WTC11 (cell line): ENCODE measurements around the gene TUG1. TPM values are rescaled to one million over a fixed set of nuclear protein-coding genes. Genes with fewer than 3 reads are reported as not detected.

ENCODE experiments used
- CBFB ChIP-seq: sonication (generic); formaldehyde crosslinking; IDR thresholded peaks from 2 replicates; pipeline ENCODE4 v1.8.1; 2022; ENCODE audit warnings: mild to moderate bottlenecking, low read depth, missing genetic modification reagents
- CREB1 ChIP-seq: sonication (generic); formaldehyde crosslinking; IDR thresholded peaks from 2 replicates; pipeline ENCODE4 v1.8.0; 2023; ENCODE audit warnings: mild to moderate bottlenecking, missing genetic modification reagents
- FOXP1 ChIP-seq: sonication (generic); formaldehyde crosslinking; IDR thresholded peaks from 2 replicates; pipeline ENCODE4 v1.8.0; 2022; ENCODE audit warnings: missing genetic modification reagents, mild to moderate bottlenecking, moderate library complexity, borderline replicate concordance
- GTF2I ChIP-seq: fragments of 250-450 bp; sonication (Bioruptor Pico); conservative IDR thresholded peaks from 2 replicates; pipeline ENCODE4 v1.4.0; 2021; ENCODE audit warnings: mild to moderate bottlenecking
- HMGA2 ChIP-seq: fragments of 250-450 bp; sonication (Bioruptor Pico); IDR thresholded peaks from 2 replicates; pipeline ENCODE4 v1.4.0; 2021; ENCODE audit warnings: mild to moderate bottlenecking, moderate library complexity
- MXD4 ChIP-seq: fragments of 250-450 bp; sonication (Bioruptor Pico); IDR thresholded peaks from 2 replicates; pipeline ENCODE4 v1.8.0; 2021; ENCODE audit warnings: mild to moderate bottlenecking, moderate library complexity, borderline replicate concordance
- NFYB ChIP-seq: sonication (generic); formaldehyde crosslinking; conservative IDR thresholded peaks from 2 replicates; pipeline ENCODE4 v1.8.0; 2022; ENCODE audit warnings: low read depth, missing genetic modification reagents
- NR1H2 ChIP-seq: sonication (generic); formaldehyde crosslinking; IDR thresholded peaks from 2 replicates; pipeline ENCODE4 v1.9.0; 2021; ENCODE audit warnings: mild to moderate bottlenecking, moderate library complexity, missing genetic modification reagents
- NR2C2 ChIP-seq: sonication (generic); formaldehyde crosslinking; IDR thresholded peaks from 2 replicates; pipeline ENCODE4 v1.8.0; 2022; ENCODE audit warnings: mild to moderate bottlenecking, missing genetic modification reagents
- NR3C1 ChIP-seq: sonication (generic); formaldehyde crosslinking; conservative IDR thresholded peaks from 2 replicates; pipeline ENCODE4 v1.8.1; 2023; ENCODE audit warnings: low read depth, mild to moderate bottlenecking, missing genetic modification reagents
- OVOL2 ChIP-seq: fragments of 250-450 bp; sonication (Bioruptor Pico); IDR thresholded peaks from 2 replicates; pipeline ENCODE4 v1.9.0; 2021; ENCODE audit warnings: mild to moderate bottlenecking, borderline replicate concordance
- PRDM15 ChIP-seq: sonication (generic); formaldehyde crosslinking; IDR thresholded peaks from 2 replicates; pipeline ENCODE4 v1.8.0; 2022; ENCODE audit warnings: missing genetic modification reagents
- SMAD3 ChIP-seq: sonication (generic); formaldehyde crosslinking; IDR thresholded peaks from 2 replicates; pipeline ENCODE4 v1.8.0; 2022; ENCODE audit warnings: missing genetic modification reagents, mild to moderate bottlenecking, borderline replicate concordance
- SOX15 ChIP-seq: fragments of 250-450 bp; sonication (Bioruptor Pico); IDR thresholded peaks from 2 replicates; pipeline ENCODE4 v1.9.0; 2021; ENCODE audit warnings: mild to moderate bottlenecking
- USF1 ChIP-seq: sonication (generic); formaldehyde crosslinking; IDR thresholded peaks from 2 replicates; pipeline ENCODE4 v1.8.0; 2022; ENCODE audit warnings: mild to moderate bottlenecking, missing genetic modification reagents
- ZBTB21 ChIP-seq: sonication (generic); formaldehyde crosslinking; IDR thresholded peaks from 2 replicates; pipeline ENCODE4 v1.8.1; 2023; ENCODE audit warnings: mild to moderate bottlenecking, missing genetic modification reagents, borderline replicate concordance
- ZNF317 ChIP-seq: sonication (generic); formaldehyde crosslinking; IDR thresholded peaks from 2 replicates; pipeline ENCODE4 v1.8.1; 2023; ENCODE audit warnings: low read depth, mild to moderate bottlenecking, moderate library complexity, missing genetic modification reagents, borderline replicate concordance
- total RNA-seq: library from RNA; stranded (reverse); gene quantifications from 3 replicates; pipeline ENCODE4 v1.2.3, GENCODE V29; 2021
- TF ChIP-seq, protein P1 (sequence below): sonication (generic); formaldehyde crosslinking; IDR thresholded peaks from 2 replicates; pipeline ENCODE4 v1.8.1; 2022; ENCODE audit warnings: mild to moderate bottlenecking, moderate library complexity, missing genetic modification reagents
- TF ChIP-seq, protein P2 (sequence below): fragments of 250-450 bp; sonication (Bioruptor Pico); IDR thresholded peaks from 2 replicates; pipeline ENCODE4 v1.9.0; 2021; ENCODE audit warnings: moderate library complexity, mild to moderate bottlenecking, inconsistent platforms, borderline replicate concordance
- TF ChIP-seq, protein P3 (sequence below): fragments of 250-450 bp; sonication (Bioruptor Pico); conservative IDR thresholded peaks from 2 replicates; pipeline ENCODE4 v1.9.0; 2021; ENCODE audit warnings: mild to moderate bottlenecking
- TF ChIP-seq, protein P4 (sequence below): sonication (generic); formaldehyde crosslinking; IDR thresholded peaks from 2 replicates; pipeline ENCODE4 v1.8.1; 2022; ENCODE audit warnings: low read depth, missing genetic modification reagents, borderline replicate concordance
- TF ChIP-seq, protein P5 (sequence below): fragments of 200-600 bp; IDR thresholded peaks from 2 replicates; pipeline ENCODE4 v1.8.0; 2022; ENCODE audit warnings: antibody characterized with exemption
- TF ChIP-seq, protein P6 (sequence below): sonication (generic); formaldehyde crosslinking; IDR thresholded peaks from 2 replicates; pipeline ENCODE4 v1.8.1; 2022; ENCODE audit warnings: low read depth, mild to moderate bottlenecking, moderate library complexity, missing genetic modification reagents, borderline replicate concordance
- TF ChIP-seq, protein P7 (sequence below): sonication (generic); formaldehyde crosslinking; IDR thresholded peaks from 2 replicates; pipeline ENCODE4 v1.8.0; 2022; ENCODE audit warnings: mild to moderate bottlenecking, missing genetic modification reagents

Gene TUG1
- total RNA-seq, 1 experiment from 2014 or later: 105 TPM

DNA sequence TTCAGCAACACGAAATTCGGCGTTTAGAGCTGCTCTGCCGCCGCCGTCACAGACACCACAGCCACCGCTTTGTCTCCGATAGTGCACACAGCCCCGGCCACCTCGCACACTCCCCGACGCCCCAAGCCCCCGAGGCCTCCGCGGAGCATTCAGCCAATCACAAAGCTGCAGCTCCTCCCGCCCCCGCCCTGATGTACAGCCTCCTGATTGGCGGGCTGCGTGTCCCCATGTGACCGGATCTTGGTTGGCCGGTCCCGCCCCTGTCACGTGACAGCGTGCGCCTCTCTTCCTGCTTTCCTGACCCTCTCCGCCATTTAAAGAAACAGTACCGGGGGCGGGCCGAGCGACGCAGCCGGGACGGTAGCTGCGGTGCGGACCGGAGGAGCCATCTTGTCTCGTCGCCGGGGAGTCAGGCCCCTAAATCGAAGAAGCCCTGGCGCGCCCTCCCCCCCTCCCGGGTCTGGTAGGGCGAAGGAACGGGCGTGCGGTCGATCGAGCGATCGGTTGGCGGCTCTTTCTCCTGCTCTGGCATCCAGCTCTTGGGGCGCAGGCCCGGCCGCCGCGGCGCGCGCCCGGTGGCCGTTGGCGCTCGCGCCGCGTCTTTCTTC is at the start of gene TUG1 (continued):
- no peak for TF ChIP-seq MXD4 (CRISPR knock-in tag)
- no peak for TF ChIP-seq HMGA2 (CRISPR knock-in tag)
- TF ChIP-seq GTF2I: no peak
- TF ChIP-seq SMAD3: 0 out of 2 replicates have a peak, but pooled peaks have one; percentile 31
- TF ChIP-seq, protein P1, sequence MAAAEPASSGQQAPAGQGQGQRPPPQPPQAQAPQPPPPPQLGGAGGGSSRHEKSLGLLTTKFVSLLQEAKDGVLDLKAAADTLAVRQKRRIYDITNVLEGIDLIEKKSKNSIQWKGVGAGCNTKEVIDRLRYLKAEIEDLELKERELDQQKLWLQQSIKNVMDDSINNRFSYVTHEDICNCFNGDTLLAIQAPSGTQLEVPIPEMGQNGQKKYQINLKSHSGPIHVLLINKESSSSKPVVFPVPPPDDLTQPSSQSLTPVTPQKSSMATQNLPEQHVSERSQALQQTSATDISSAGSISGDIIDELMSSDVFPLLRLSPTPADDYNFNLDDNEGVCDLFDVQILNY: no peak
- TF ChIP-seq, protein P2, sequence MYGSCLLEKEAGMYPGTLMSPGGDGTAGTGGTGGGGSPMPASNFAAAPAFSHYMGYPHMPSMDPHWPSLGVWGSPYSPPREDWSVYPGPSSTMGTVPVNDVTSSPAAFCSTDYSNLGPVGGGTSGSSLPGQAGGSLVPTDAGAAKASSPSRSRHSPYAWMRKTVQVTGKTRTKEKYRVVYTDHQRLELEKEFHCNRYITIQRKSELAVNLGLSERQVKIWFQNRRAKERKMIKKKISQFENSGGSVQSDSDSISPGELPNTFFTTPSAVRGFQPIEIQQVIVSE (CRISPR knock-in tag): no peak
- TF ChIP-seq, protein P3, sequence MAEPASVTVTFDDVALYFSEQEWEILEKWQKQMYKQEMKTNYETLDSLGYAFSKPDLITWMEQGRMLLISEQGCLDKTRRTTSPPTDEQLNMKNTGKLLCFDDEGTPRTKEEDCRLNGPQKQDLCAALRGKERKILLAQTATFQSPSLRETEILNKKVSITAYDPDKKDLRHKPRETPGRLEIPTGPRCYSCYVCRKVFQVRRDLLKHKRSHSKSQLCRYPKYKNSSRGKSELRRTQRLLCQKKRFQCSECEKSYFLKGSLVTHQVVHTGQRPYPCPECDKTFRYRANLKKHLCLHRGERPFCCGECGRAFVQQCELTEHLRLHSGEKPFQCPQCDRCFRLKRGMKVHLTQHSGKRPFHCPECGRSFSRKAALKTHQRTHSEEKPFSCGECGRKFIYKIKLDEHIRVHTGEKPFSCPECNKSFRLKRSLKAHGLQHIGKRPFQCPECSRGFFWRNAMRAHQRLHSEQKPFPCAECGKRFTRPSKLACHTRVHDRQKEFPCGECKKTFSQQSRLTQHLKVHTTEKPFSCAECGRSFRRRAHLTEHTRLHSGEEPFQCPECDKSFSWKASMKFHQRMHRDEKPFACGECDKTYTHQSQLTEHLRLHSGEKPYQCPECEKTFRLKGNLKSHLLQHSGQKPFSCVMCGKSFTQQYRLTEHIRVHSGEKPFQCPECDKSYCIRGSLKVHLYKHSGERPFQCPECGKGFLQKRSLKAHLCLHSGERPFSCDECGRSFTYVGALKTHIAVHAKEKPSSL: no peak
- TF ChIP-seq, protein P4, sequence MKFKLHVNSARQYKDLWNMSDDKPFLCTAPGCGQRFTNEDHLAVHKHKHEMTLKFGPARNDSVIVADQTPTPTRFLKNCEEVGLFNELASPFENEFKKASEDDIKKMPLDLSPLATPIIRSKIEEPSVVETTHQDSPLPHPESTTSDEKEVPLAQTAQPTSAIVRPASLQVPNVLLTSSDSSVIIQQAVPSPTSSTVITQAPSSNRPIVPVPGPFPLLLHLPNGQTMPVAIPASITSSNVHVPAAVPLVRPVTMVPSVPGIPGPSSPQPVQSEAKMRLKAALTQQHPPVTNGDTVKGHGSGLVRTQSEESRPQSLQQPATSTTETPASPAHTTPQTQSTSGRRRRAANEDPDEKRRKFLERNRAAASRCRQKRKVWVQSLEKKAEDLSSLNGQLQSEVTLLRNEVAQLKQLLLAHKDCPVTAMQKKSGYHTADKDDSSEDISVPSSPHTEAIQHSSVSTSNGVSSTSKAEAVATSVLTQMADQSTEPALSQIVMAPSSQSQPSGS (CRISPR knock-in tag): 0 out of 2 replicates have a peak, but pooled peaks have one; percentile 9
- no peak; the same call in 1 of the 2 replicates for TF ChIP-seq NR3C1 (CRISPR knock-in tag)
- peak; percentile 99 for TF ChIP-seq USF1 (CRISPR knock-in tag)
- 0 out of 2 replicates have a peak, but pooled peaks have one; percentile 12 for TF ChIP-seq CBFB
- 0 out of 2 replicates have a peak, but pooled peaks have one; percentile 46 for TF ChIP-seq NR2C2 (CRISPR knock-in tag)
- peak; percentile 77 for TF ChIP-seq CREB1 (CRISPR knock-in tag)
- peak; percentile 73 for TF ChIP-seq NFYB (CRISPR knock-in tag)
- no peak for TF ChIP-seq OVOL2 (CRISPR knock-in tag)
- TF ChIP-seq SOX15 (CRISPR knock-in tag): no peak
- peak; percentile 58; the same call in 1 of the 2 replicates for TF ChIP-seq FOXP1 (CRISPR knock-in tag)
- TF ChIP-seq, protein P5, sequence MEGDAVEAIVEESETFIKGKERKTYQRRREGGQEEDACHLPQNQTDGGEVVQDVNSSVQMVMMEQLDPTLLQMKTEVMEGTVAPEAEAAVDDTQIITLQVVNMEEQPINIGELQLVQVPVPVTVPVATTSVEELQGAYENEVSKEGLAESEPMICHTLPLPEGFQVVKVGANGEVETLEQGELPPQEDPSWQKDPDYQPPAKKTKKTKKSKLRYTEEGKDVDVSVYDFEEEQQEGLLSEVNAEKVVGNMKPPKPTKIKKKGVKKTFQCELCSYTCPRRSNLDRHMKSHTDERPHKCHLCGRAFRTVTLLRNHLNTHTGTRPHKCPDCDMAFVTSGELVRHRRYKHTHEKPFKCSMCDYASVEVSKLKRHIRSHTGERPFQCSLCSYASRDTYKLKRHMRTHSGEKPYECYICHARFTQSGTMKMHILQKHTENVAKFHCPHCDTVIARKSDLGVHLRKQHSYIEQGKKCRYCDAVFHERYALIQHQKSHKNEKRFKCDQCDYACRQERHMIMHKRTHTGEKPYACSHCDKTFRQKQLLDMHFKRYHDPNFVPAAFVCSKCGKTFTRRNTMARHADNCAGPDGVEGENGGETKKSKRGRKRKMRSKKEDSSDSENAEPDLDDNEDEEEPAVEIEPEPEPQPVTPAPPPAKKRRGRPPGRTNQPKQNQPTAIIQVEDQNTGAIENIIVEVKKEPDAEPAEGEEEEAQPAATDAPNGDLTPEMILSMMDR: no peak
- TF ChIP-seq, protein P6, sequence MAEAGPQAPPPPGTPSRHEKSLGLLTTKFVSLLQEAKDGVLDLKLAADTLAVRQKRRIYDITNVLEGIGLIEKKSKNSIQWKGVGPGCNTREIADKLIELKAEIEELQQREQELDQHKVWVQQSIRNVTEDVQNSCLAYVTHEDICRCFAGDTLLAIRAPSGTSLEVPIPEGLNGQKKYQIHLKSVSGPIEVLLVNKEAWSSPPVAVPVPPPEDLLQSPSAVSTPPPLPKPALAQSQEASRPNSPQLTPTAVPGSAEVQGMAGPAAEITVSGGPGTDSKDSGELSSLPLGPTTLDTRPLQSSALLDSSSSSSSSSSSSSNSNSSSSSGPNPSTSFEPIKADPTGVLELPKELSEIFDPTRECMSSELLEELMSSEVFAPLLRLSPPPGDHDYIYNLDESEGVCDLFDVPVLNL: no peak
- no peak; the same call in 1 of the 2 replicates for TF ChIP-seq ZBTB21
- TF ChIP-seq, protein P7, sequence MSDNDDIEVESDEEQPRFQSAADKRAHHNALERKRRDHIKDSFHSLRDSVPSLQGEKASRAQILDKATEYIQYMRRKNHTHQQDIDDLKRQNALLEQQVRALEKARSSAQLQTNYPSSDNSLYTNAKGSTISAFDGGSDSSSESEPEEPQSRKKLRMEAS (CRISPR knock-in tag): peak; percentile 93
- 0 out of 2 replicates have a peak, but pooled peaks have one; percentile 54 for TF ChIP-seq NR1H2 (CRISPR knock-in tag)
- no peak for TF ChIP-seq PRDM15
- no peak for TF ChIP-seq ZNF317 (CRISPR knock-in tag)
